GM21576 (cell line): ENCODE measurements around the gene TMEM101.
"Not testable (repeated sequence)": the region's sequence is repeated elsewhere in the genome, so short reads cannot be mapped to it uniquely, and the experiment has no call there.

Experiments used
- ATAC-seq: cut with Tn5 transposase; IDR thresholded peaks from one replicate; pipeline ENCODE4 v1.9.1; 2021; ENCODE audit warnings: mild to moderate bottlenecking, moderate library complexity; ENCODE audit not compliant: unreplicated experiment

TMEM101 gene

GRCh38 chr17:44014437-44015172 lies at the start of gene TMEM101:
TSS of gene TMEM101 (minus strand) at chr17:44014963. CDS start at chr17:44014952, 11 bp downstream.
- ATAC-seq: peak; percentile 73

- no peak for ATAC-seq
Observed at GRCh38 chr17:44063704-44064639, 49.2 kb upstream of the TMEM101 start.

GRCh38 chr17:44062871-44063270 lies 48.1 kb upstream of the TMEM101 start:
- ATAC-seq: no peak

GRCh38 chr17:44061446-44061845 lies 46.7 kb upstream of the TMEM101 start:
- no peak for ATAC-seq

- no peak for ATAC-seq
Observed at GRCh38 chr17:44059101-44059892, 44.5 kb upstream of the TMEM101 start.

GRCh38 chr17:44053125-44053872 lies 38.5 kb upstream of the TMEM101 start:
- ATAC-seq: no peak

- ATAC-seq: no peak
Observed at GRCh38 chr17:44049294-44050060, 34.7 kb upstream of the TMEM101 start.

- not testable (repeated sequence) for ATAC-seq
Observed at GRCh38 chr17:44046893-44047292, 32.1 kb upstream of the TMEM101 start.

- ATAC-seq: no peak
Observed at GRCh38 chr17:44045486-44045885, 30.7 kb upstream of the TMEM101 start.

- no peak for ATAC-seq
Observed at GRCh38 chr17:44044071-44044470, 29.3 kb upstream of the TMEM101 start.

- no peak for ATAC-seq
Observed at GRCh38 chr17:44043272-44043696, 28.5 kb upstream of the TMEM101 start.

- ATAC-seq: no peak
Observed at GRCh38 chr17:44039829-44040635, 25.3 kb upstream of the TMEM101 start.

- ATAC-seq: no peak
Observed at GRCh38 chr17:44038604-44039011, 23.8 kb upstream of the TMEM101 start.

GRCh38 chr17:44037471-44037870 lies 22.7 kb upstream of the TMEM101 start:
- no peak for ATAC-seq

- not testable (repeated sequence) for ATAC-seq
Observed at GRCh38 chr17:44034688-44035087, 19.9 kb upstream of the TMEM101 start.

- no peak for ATAC-seq
Observed at GRCh38 chr17:44033861-44034408, 19.2 kb upstream of the TMEM101 start.

- no peak for ATAC-seq
Observed at GRCh38 chr17:44030482-44030881, 15.7 kb upstream of the TMEM101 start.

- no peak for ATAC-seq
Observed at GRCh38 chr17:44029736-44030135, 15.0 kb upstream of the TMEM101 start.
